ENCODE results near the gene RNF149.
"Not testable (repeated sequence)": the region's sequence is repeated elsewhere in the genome, so short reads cannot be mapped to it uniquely, and the experiment has no call there.

The RNF149 gene

DNA sequence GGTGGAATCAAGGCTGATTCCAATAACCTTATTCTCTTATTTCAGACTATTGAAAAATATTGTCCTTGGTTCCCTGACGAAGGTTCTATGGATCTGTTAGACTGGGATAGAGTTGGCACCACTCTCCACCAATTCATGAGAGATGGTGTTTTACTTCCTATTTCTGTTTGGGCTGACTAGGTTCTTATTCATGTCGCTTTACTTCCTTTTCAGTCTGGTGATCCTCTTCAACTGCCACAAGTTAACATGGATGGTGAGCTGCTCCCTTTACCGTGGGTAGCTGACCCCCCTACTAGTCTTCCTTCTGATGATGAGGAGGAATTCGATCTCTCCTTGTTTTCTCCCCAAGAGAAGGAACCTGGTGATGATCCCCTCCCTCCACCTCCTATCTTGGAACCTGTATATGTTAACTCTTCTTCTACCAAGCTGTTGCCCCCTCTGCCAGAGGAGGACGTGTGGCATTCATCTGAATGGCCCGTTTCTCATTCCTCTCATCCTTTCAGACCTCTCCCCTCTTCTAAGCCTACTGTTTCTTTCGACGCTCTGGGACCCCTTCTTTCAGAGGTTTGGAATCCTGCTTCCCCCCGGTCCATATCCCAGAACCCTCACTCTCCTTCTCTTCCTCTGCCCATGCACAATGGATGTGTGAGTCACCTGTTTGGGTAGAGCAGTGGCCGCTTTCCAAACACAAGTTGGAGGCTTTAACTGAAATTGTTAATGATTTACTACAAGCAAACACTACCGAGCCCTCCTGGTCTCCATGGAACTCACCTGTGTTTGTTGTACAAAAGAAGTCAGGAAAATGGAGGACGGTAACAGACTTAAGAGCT, 69.4 kb downstream of the RNF149 start:
- no peaks in the 10 kb centered on the region for H3K36me3 ChIP-seq (ENCODE audit: control insufficient read depth in 2 of 2, insufficient read depth in 2 of 2, low read length in 2 of 2)
- H3K9me3 ChIP-seq (ENCODE audit: control insufficient read depth in 2 of 2, low read length in 2 of 2), result no peaks in the 10 kb centered on the region
- H3K4me1 ChIP-seq (ENCODE audit: control insufficient read depth in 2 of 2, insufficient read depth in 2 of 2, low read length in 2 of 2), result peaks cover 0 to 24% of the 10 kb centered on the region in 2 donors
- no peaks in the 10 kb centered on the region for H3K27me3 ChIP-seq (ENCODE audit: control insufficient read depth in 2 of 2, insufficient read depth in 2 of 2, low read length in 2 of 2)
- H3K4me3 ChIP-seq (ENCODE audit: low read length in 2 of 2), result peak overlapping the region; percentile 31 to 54
- peak overlapping the region; percentile 79 to 81 for H3K27ac ChIP-seq (ENCODE audit: low read depth in 2 of 2, low read length in 2 of 2)
- peak overlapping the region; percentile 55 to 56 for H3K9ac ChIP-seq (ENCODE audit: low read depth in 1 of 2, low read length in 2 of 2)

DNA sequence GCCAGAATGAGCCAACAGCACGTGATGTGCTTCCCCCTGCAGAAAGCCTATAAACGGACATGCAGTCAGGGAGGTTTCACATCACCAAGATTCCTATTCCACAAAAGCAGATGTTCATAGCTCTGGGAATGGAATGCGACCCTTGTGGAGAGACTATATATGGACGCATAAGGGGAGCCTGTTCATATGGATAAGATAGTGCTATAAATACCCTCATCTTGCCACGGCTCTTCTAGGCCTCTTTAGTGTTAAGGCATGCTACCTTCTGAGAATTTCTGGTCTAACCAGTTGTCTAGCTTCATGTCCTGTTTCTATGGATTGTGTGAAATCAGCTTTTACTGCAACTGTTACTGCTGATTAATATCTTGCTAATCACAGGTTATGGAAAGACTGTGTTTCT, 70.6 kb downstream of the RNF149 start:
- not testable (repeated sequence) for H3K27ac ChIP-seq (ENCODE audit: low read depth in 2 of 2, low read length in 2 of 2); H3K9ac ChIP-seq (ENCODE audit: low read depth in 1 of 2, low read length in 2 of 2); H3K27me3 ChIP-seq (ENCODE audit: control insufficient read depth in 2 of 2, insufficient read depth in 2 of 2, low read length in 2 of 2); H3K9me3 ChIP-seq (ENCODE audit: control insufficient read depth in 2 of 2, low read length in 2 of 2); H3K4me3 ChIP-seq (ENCODE audit: low read length in 2 of 2); H3K36me3 ChIP-seq (ENCODE audit: control insufficient read depth in 2 of 2, insufficient read depth in 2 of 2, low read length in 2 of 2)
- peaks cover 0 to 22% of the 10 kb centered on the region in 2 donors for H3K4me1 ChIP-seq (ENCODE audit: control insufficient read depth in 2 of 2, insufficient read depth in 2 of 2, low read length in 2 of 2)

DNA sequence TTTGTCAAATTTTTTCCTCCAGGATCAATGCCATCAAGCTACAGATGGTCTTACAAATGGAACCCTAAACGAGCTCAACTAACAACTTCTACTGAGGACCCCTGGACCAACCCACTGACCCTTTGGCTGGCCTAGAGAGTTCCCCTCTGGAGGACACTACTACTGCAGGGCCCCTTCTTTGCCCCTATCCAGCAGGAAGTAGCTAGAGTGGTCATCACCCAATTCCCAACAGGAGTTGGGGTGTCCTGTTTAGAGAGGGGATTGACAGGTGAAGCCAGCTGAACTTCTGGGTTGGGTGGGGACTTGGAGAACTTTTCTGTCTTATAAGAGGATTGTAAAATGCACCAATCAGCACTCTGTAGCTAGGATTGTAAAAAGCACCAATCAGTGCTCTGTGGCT, 72.5 kb downstream of the RNF149 start:
- H3K27ac ChIP-seq (ENCODE audit: low read depth in 2 of 2, low read length in 2 of 2); H3K9ac ChIP-seq (ENCODE audit: low read depth in 1 of 2, low read length in 2 of 2); H3K27me3 ChIP-seq (ENCODE audit: control insufficient read depth in 2 of 2, insufficient read depth in 2 of 2, low read length in 2 of 2); H3K9me3 ChIP-seq (ENCODE audit: control insufficient read depth in 2 of 2, low read length in 2 of 2); H3K4me3 ChIP-seq (ENCODE audit: low read length in 2 of 2); H3K36me3 ChIP-seq (ENCODE audit: control insufficient read depth in 2 of 2, insufficient read depth in 2 of 2, low read length in 2 of 2): not testable (repeated sequence)
- H3K4me1 ChIP-seq (ENCODE audit: control insufficient read depth in 2 of 2, insufficient read depth in 2 of 2, low read length in 2 of 2), result peaks cover 0 to 22% of the 10 kb centered on the region in 2 donors

DNA sequence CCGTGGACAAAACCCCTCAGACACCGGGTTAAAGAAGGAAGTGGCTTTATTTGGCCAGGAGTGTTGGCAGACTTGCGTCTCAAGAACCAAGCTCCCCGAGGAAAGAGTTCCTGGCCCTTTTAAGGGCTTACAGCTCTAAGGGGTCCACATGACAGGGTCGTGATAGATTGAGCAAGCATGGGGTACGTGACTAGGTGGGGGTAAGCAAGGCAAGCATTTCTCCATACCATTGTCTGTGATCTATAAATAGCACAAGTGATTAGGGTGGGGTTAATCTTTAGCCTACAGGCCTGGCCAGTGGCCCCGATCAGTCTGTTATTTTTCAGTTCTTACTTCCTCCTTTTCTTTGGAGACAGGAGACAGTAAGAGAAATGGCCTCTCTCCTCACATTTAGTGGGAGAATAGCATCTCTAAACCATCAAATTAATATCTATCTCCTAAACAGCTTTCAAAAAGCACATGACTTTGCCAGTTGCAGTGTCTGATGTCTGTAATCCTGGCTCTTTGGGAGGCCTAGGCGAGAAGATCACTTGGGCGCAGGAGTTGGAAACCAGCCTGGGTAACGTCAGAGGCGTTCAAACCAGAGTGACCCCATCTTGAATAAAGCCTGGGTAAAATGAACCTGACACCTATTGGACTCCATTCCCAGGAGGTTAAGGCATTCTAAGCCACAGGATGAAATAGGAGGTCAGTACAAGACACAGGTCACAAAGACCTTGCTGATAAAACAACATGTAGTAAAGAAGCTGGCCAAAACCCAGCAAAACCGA, 74.1 kb downstream of the RNF149 start:
- Histone ChIP-seq H3K27me3 (ENCODE audit: control insufficient read depth in 2 of 2, insufficient read depth in 2 of 2, low read length in 2 of 2) (no peaks in the 10 kb centered on the region), H3K4me1 (ENCODE audit: control insufficient read depth in 2 of 2, insufficient read depth in 2 of 2, low read length in 2 of 2) (peaks cover 0 to 14% of the 10 kb centered on the region in 2 donors), H3K27ac (ENCODE audit: low read depth in 2 of 2, low read length in 2 of 2) (no peak overlapping the region), H3K4me3 (ENCODE audit: low read length in 2 of 2) (no peak overlapping the region), H3K9me3 (ENCODE audit: control insufficient read depth in 2 of 2, low read length in 2 of 2) (no peaks in the 10 kb centered on the region), H3K36me3 (ENCODE audit: control insufficient read depth in 2 of 2, insufficient read depth in 2 of 2, low read length in 2 of 2) (no peaks in the 10 kb centered on the region), H3K9ac (ENCODE audit: low read depth in 1 of 2, low read length in 2 of 2) (no peak overlapping the region)

DNA sequence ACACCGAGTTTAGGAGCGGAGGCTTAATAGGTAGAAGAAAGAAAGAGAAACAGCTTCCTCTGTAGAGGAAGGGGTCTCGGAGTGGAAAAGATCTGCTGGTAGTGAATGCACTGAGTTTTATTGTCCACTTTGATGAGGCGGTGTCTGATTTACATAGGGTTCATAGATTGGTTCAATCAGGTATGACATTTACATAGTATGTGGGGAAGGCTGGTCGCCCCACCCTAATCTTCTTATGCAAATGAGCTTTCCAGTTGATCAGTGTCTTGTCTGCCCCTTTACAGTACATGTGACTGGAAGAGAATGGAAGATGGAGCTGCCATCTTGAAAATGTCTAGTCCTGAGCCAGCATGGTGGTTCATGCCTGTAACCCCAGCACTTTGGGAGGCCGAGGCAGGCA, 75.7 kb downstream of the RNF149 start:
- Histone ChIP-seq H3K27me3 (ENCODE audit: control insufficient read depth in 2 of 2, insufficient read depth in 2 of 2, low read length in 2 of 2) (no peaks in the 10 kb centered on the region), H3K9me3 (ENCODE audit: control insufficient read depth in 2 of 2, low read length in 2 of 2) (no peaks in the 10 kb centered on the region), H3K27ac (ENCODE audit: low read depth in 2 of 2, low read length in 2 of 2) (no peak overlapping the region), H3K4me1 (ENCODE audit: control insufficient read depth in 2 of 2, insufficient read depth in 2 of 2, low read length in 2 of 2) (peaks cover 0 to 7% of the 10 kb centered on the region in 2 donors), H3K4me3 (ENCODE audit: low read length in 2 of 2) (no peak overlapping the region), H3K36me3 (ENCODE audit: control insufficient read depth in 2 of 2, insufficient read depth in 2 of 2, low read length in 2 of 2) (no peaks in the 10 kb centered on the region), H3K9ac (ENCODE audit: low read depth in 1 of 2, low read length in 2 of 2) (no peak overlapping the region)

DNA sequence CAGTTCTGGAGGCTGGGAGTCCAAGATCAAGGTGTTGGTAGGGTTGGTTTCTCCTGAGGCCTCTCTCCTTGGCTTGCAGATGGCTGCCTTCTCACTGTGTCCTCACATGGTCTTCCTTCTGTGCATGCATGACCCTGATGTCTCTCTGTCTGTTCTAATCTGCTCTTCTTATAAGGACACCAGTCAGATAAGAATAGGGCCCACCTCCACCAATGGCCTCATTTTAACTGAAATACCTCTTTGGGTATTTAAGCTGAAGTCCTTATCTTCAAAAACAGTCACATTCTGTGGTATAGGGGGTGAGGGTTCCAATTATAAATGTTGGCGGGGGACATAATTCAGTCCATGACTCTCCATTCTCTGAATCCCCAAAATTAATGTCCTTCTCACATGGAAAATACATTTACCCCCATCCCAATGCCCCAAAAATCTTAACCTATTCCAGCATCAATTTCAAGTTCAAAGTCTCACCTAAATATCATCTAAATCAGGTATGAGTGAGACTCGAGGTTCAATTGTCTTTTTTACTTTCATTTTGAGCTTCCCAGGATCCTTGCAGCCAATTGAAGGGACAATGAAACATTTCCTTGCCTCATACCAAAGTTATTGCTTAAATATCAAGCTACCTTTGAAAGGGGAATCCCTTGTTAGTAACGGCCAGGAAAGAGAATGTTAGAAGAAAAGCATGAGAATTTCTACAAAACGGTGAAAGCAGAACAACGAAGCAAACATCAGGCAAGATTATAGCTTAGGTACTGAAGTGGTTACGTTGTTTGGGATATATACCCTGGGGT, 76.4 kb downstream of the RNF149 start:
- Histone ChIP-seq H3K27ac (ENCODE audit: low read depth in 2 of 2, low read length in 2 of 2) (no peak overlapping the region), H3K9ac (ENCODE audit: low read depth in 1 of 2, low read length in 2 of 2) (no peak overlapping the region), H3K36me3 (ENCODE audit: control insufficient read depth in 2 of 2, insufficient read depth in 2 of 2, low read length in 2 of 2) (no peaks in the 10 kb centered on the region), H3K4me3 (ENCODE audit: low read length in 2 of 2) (no peak overlapping the region), H3K27me3 (ENCODE audit: control insufficient read depth in 2 of 2, insufficient read depth in 2 of 2, low read length in 2 of 2) (no peaks in the 10 kb centered on the region), H3K9me3 (ENCODE audit: control insufficient read depth in 2 of 2, low read length in 2 of 2) (no peaks in the 10 kb centered on the region), H3K4me1 (ENCODE audit: control insufficient read depth in 2 of 2, insufficient read depth in 2 of 2, low read length in 2 of 2) (peaks cover 0 to 7% of the 10 kb centered on the region in 2 donors)

DNA sequence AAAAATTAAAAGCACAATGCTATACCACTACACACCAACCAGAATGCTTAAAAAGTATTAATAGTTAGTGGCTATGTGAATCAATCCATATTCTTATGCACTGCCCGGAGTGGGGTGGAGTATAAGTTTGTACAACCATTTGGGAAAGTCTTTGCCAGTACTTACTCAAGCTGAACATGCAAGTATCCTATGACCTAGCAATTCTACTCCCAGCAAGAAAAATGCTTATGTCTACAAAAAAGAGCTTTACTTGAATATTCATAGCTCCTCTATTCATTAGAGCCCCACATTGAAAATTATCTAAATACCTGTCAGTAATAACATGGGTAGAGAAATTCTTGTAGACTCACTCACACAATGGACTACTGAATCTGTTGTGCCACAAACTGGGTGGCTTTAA, 77.3 kb downstream of the RNF149 start:
- Histone ChIP-seq H3K36me3 (ENCODE audit: control insufficient read depth in 2 of 2, insufficient read depth in 2 of 2, low read length in 2 of 2) (no peaks in the 10 kb centered on the region), H3K9ac (ENCODE audit: low read depth in 1 of 2, low read length in 2 of 2) (no peak overlapping the region), H3K4me3 (ENCODE audit: low read length in 2 of 2) (no peak overlapping the region), H3K9me3 (ENCODE audit: control insufficient read depth in 2 of 2, low read length in 2 of 2) (no peaks in the 10 kb centered on the region), H3K4me1 (ENCODE audit: control insufficient read depth in 2 of 2, insufficient read depth in 2 of 2, low read length in 2 of 2) (peaks cover 0 to 7% of the 10 kb centered on the region in 2 donors), H3K27me3 (ENCODE audit: control insufficient read depth in 2 of 2, insufficient read depth in 2 of 2, low read length in 2 of 2) (no peaks in the 10 kb centered on the region), H3K27ac (ENCODE audit: low read depth in 2 of 2, low read length in 2 of 2) (no peak overlapping the region)

DNA sequence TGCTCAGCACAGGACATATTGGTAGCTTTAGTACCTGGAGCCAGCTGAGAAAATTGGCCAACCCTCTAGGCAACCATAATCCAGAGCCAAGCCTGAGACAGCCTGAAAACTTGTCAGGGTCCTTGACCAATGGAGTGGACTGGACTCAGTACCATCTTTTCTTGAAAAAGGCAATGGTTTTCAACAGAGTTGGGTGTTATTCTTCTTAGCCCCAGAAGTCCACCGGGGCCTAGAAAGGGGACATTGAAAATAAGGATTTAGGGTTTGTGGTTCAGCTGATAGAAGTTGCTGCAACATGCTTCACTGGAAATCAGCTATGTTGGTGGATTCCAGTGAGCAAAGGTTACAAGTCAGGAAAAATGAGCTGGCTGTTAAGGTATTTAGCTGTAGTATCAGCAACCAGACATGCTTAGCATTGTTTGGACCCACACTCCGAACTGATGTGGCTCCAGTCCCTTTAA, 77.9 kb downstream of the RNF149 start:
- no peak overlapping the region for H3K27ac ChIP-seq (ENCODE audit: low read depth in 2 of 2, low read length in 2 of 2)
- H3K36me3 ChIP-seq (ENCODE audit: control insufficient read depth in 2 of 2, insufficient read depth in 2 of 2, low read length in 2 of 2), result no peaks in the 10 kb centered on the region
- no peaks in the 10 kb centered on the region for H3K9me3 ChIP-seq (ENCODE audit: control insufficient read depth in 2 of 2, low read length in 2 of 2)
- peaks cover 0 to 7% of the 10 kb centered on the region in 2 donors for H3K4me1 ChIP-seq (ENCODE audit: control insufficient read depth in 2 of 2, insufficient read depth in 2 of 2, low read length in 2 of 2)
- H3K9ac ChIP-seq (ENCODE audit: low read depth in 1 of 2, low read length in 2 of 2), result no peak overlapping the region
- H3K27me3 ChIP-seq (ENCODE audit: control insufficient read depth in 2 of 2, insufficient read depth in 2 of 2, low read length in 2 of 2), result no peaks in the 10 kb centered on the region
- no peak overlapping the region for H3K4me3 ChIP-seq (ENCODE audit: low read length in 2 of 2)

Measured in mucosa of rectum (tissue), 2 donors.